Keratinocyte (primary cell): ENCODE measurements around the gene MCM9. TPM values are rescaled to one million over a fixed set of nuclear protein-coding genes. Genes with fewer than 3 reads are reported as not detected.

ENCODE experiments used
- DNase-seq: peaks from one replicate; pipeline ENCODE4 v3.0.0-alpha.2; 2011; ENCODE audit warnings: low read depth, missing footprints, low spot score
- FAIRE-seq: peaks from 2 replicates; lab custom pipeline; 2011; peaks lifted over from hg19 to GRCh38; lab: Jason Lieb, UNC
- H2AFZ ChIP-seq: 2 replicates; pipeline ENCODE4 v1.6.0; 2012; ENCODE audit warnings: low read length, control low read depth, inconsistent platforms; ENCODE audit not compliant: control insufficient read depth
- H3K27ac ChIP-seq: 2 replicates; pipeline ENCODE4 v1.5.1; 2011; ENCODE audit warnings: low read length; ENCODE audit not compliant: control insufficient read depth, insufficient read depth
- H3K27me3 ChIP-seq: 3 replicates; pipeline ENCODE4 v1.6.0; 2011; ENCODE audit warnings: low read length; ENCODE audit not compliant: control insufficient read depth, insufficient read depth; ENCODE audit errors: extremely low read depth
- H3K36me3 ChIP-seq, 2 experiments: 2 replicates in 1 of 2; 3 replicates in 1 of 2; pipeline ENCODE4 v1.5.1; 2011; ENCODE audit warnings: low read length in 2 of 2, mild to moderate bottlenecking in 1 of 2; ENCODE audit not compliant: control insufficient read depth in 2 of 2, insufficient read depth in 2 of 2; ENCODE audit errors: extremely low read depth in 1 of 2
- H3K4me1 ChIP-seq: 3 replicates; pipeline ENCODE4 v1.5.1; 2011; ENCODE audit warnings: low read length; ENCODE audit not compliant: control insufficient read depth, insufficient read depth; ENCODE audit errors: extremely low read depth
- H3K4me2 ChIP-seq: 3 replicates; pipeline ENCODE4 v1.6.0; 2011; ENCODE audit warnings: low read depth, low read length; ENCODE audit not compliant: control insufficient read depth, insufficient read depth; ENCODE audit errors: extremely low read depth
- H3K4me3 ChIP-seq, 3 experiments: fragments of 200-600 bp in 1 of 3; sonication (generic) in 1 of 3; 2 replicates in 2 of 3; 3 replicates in 1 of 3; pipeline ENCODE4 v1.5.1; 2011 to 2016; ENCODE audit warnings: low read length in 3 of 3, mild to moderate bottlenecking in 3 of 3, control low read depth in 2 of 3, inconsistent platforms in 1 of 3, low read depth in 1 of 3, mixed read lengths in 1 of 3, mixed run types in 1 of 3, moderate library complexity in 1 of 3; ENCODE audit not compliant: control insufficient read depth in 2 of 3, insufficient read depth in 2 of 3; ENCODE audit errors: extremely low read depth in 1 of 3
- H3K79me2 ChIP-seq: 2 replicates; pipeline ENCODE4 v1.6.0; 2012; ENCODE audit warnings: low read length; ENCODE audit not compliant: control insufficient read depth, insufficient read depth
- H3K9ac ChIP-seq: 3 replicates; pipeline ENCODE4 v1.6.0; 2011; ENCODE audit warnings: low read length; ENCODE audit not compliant: control insufficient read depth, insufficient read depth; ENCODE audit errors: extremely low read depth
- H3K9me1 ChIP-seq: 3 replicates; pipeline ENCODE4 v1.6.0; 2011; ENCODE audit warnings: low read length; ENCODE audit not compliant: control insufficient read depth, insufficient read depth; ENCODE audit errors: extremely low read depth
- H3K9me3 ChIP-seq: 2 replicates; pipeline ENCODE4 v1.5.1; 2012; ENCODE audit warnings: low read depth, low read length; ENCODE audit not compliant: control insufficient read depth
- H4K20me1 ChIP-seq: 3 replicates; pipeline ENCODE4 v1.6.0; 2011; ENCODE audit warnings: low read length; ENCODE audit not compliant: control insufficient read depth, insufficient read depth; ENCODE audit errors: extremely low read depth
- CTCF ChIP-seq, 3 experiments: IDR thresholded peaks in 1 of 3; conservative IDR thresholded peaks in 1 of 3; optimal IDR thresholded peaks in 1 of 3; 2 replicates in 2 of 3; 3 replicates in 1 of 3; pipeline versions ENCODE3 to v1.5.1; 2011; ENCODE audit warnings: low read length in 3 of 3, mild to moderate bottlenecking in 3 of 3, moderate library complexity in 2 of 3, control low read depth in 1 of 3, inconsistent platforms in 1 of 3; ENCODE audit not compliant: insufficient read depth in 2 of 3; ENCODE audit errors: extremely low read depth in 1 of 3
- EZH2 ChIP-seq: IDR thresholded peaks from one replicate; pipeline ENCODE4 v1.6.1; 2012; ENCODE audit warnings: inconsistent platforms, mild to moderate bottlenecking, low read length, moderate library complexity
- dilution Hi-C: fragments of 300-500 bp; cut with MboI; formaldehyde crosslinking; loops from one replicate; pipeline ENCODE4 v1.7.0; 2020; ENCODE audit warnings: low sequenced_read_pairs; ENCODE audit not compliant: extremely low pct_ligation_motif_present
- polyA plus RNA-seq, 5 experiments: library from polyadenylated mRNA; depleted of rRNA in 3 of 5; stranded (reverse) in 3 of 5; stranded (forward) in 1 of 5; unstranded in 1 of 5; fragments of >200 nt; gene quantifications; 1 replicate in 1 of 5; 2 replicates in 3 of 5; 3 replicates in 1 of 5; pipeline versions ENCODE4 v1.2.1 to v1.2.3, GENCODE V29; 2011 to 2012; ENCODE audit warnings: missing spikeins in 2 of 5, low read depth in 1 of 5, low replicate concordance in 1 of 5

The MCM9 gene
- polyA plus RNA-seq, 1 donor (not counting 4 experiments of a cell fraction or from before 2014, with no cell fraction given) = 3.1 TPM

GRCh38 chr6:118830691-118831090, 104.3 kb downstream of the MCM9 start:
- FAIRE-seq (no peak), DNase-seq (no peak)
- no peak overlapping the region for H3K4me2 ChIP-seq
- H2AFZ ChIP-seq = no peak overlapping the region
- dilution Hi-C loops = no loop called here
- H3K9me1 ChIP-seq = peaks cover 2% of the 10 kb centered on the region
- no peaks in the 10 kb centered on the region for H3K27me3 ChIP-seq
- no peak overlapping the region for H3K4me3 ChIP-seq
- no peak overlapping the region for H3K9ac ChIP-seq
- TF ChIP-seq CTCF (optimal IDR thresholded peaks at IDR 0.05 in 1 of 3, IDR thresholded peaks at IDR 0.05 in 1 of 3, conservative IDR thresholded peaks at IDR 0.05 in 1 of 3; ENCODE audit: extremely low read depth in 1 of 3, insufficient read depth in 2 of 3, low read length in 3 of 3) (no peak), EZH2 (no peak)
- no peak overlapping the region for H3K27ac ChIP-seq
- no peaks in the 10 kb centered on the region for H3K79me2 ChIP-seq
- peaks cover 1 to 5% of the 10 kb centered on the region in 2 experiments for H3K36me3 ChIP-seq
- no peaks in the 10 kb centered on the region for H3K9me3 ChIP-seq
- no peaks in the 10 kb centered on the region for H3K4me1 ChIP-seq
- no peaks in the 10 kb centered on the region for H4K20me1 ChIP-seq

- H3K79me2 ChIP-seq = no peaks in the 10 kb centered on the region
- H4K20me1 ChIP-seq = no peaks in the 10 kb centered on the region
- H2AFZ ChIP-seq = no peak overlapping the region
- dilution Hi-C loops = no loop called here
- TF ChIP-seq CTCF (optimal IDR thresholded peaks at IDR 0.05 in 1 of 3, IDR thresholded peaks at IDR 0.05 in 1 of 3, conservative IDR thresholded peaks at IDR 0.05 in 1 of 3; ENCODE audit: extremely low read depth in 1 of 3, insufficient read depth in 2 of 3, low read length in 3 of 3) = no peak
- no peak for TF ChIP-seq EZH2
- H3K36me3 ChIP-seq = peaks cover 4 to 5% of the 10 kb centered on the region in 2 experiments
- no peaks in the 10 kb centered on the region for H3K9me3 ChIP-seq
- no peaks in the 10 kb centered on the region for H3K27me3 ChIP-seq
- no peak overlapping the region for H3K9ac ChIP-seq
- H3K4me2 ChIP-seq = no peak overlapping the region
- no peak overlapping the region for H3K27ac ChIP-seq
- FAIRE-seq = no peak
- no peaks in the 10 kb centered on the region for H3K4me1 ChIP-seq
- H3K4me3 ChIP-seq = no peak overlapping the region
- peaks cover 2% of the 10 kb centered on the region for H3K9me1 ChIP-seq
- no peak for DNase-seq
Measured at GRCh38 chr6:118829817-118830478, 105.0 kb downstream of the MCM9 start.
